T47D (cell line): ENCODE data around the gene RAP1GAP.

Experiments used
- DNase-seq, 2 experiments: peaks; one replicate each; pipeline versions ENCODE4 v3.0.0 to v3.0.0-alpha.2; 2011 to 2012; ENCODE audit warnings: low read depth in 1 of 2, low spot score in 1 of 2
- JUND ChIP-seq: IDR thresholded peaks from 2 replicates; pipeline ENCODE4 v1.6.1; 2012; ENCODE audit warnings: low read depth
- in situ Hi-C: cut with HindIII; loops from 2 replicates; pipeline ENCODE4 v1.10.0; 2016; ENCODE audit warnings: low sequenced_read_pairs, low pct_unique_long_range_greater_than_20kb

RAP1GAP gene

DNA sequence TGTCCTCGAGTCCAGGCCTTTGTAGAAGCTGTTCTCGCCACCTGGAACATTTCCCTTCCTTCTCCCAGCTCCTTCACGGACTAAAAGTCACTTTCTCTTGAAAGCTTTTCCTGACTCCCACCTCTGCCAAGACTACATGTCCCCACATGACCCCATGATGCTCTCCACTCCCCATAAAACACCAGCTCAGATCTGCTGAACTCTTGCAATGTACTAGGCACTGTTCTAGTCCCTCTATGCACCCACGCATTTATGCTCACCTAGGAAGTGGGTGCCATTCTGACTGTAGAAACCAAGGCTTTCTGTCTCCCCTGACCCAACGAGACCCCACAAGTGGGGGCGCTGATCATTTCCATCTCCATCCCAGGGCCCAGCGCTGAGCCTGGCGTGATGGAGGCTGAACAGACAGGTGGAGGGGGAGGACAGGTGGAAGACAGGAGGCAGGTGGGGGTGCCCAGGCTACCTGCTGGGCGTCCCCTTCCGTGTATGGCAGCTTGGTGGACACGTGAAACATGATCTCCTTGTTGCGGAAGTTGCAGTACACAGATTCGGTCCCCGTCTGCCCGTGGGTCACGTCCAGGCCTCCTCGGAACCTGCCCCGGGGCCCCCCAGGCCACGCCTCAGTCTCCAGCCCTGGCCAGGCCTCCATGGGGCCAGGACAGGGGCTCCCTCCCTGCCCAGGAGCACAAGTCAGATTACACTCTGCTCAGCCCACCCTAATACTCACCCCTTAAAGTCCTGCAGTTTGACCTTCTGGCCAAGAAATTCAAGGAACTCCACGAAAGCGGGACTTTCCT, 58.0 kb downstream of the RAP1GAP start:
- TF ChIP-seq JUND = no peak

DNA sequence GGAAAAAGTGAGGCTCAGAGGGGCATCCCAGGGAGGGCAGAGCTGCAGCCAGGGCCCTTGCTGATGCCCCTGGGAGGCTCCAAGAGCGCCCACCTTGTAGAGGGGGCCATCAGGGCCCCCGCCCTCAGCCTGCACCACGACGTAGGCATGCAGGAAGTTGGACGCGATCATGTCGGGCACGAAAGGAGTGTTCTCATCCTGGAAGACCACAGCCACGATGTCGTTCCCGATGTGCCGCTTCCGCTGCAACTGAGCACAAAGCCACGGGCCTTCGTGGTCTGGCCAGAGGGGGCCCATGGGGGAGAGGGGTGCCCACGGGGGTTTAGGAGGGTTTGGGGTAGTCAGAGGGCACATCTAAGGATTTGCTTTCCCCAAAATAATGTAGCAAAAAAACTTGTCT, 59.1 kb downstream of the RAP1GAP start:
- no peak for DNase-seq
- in situ Hi-C loops = no loop called here
- TF ChIP-seq JUND = no peak

More for the DNA sequence above, 58.0 kb downstream of the RAP1GAP start:
- no peak for DNase-seq
- in situ Hi-C loops = no loop called here

DNA sequence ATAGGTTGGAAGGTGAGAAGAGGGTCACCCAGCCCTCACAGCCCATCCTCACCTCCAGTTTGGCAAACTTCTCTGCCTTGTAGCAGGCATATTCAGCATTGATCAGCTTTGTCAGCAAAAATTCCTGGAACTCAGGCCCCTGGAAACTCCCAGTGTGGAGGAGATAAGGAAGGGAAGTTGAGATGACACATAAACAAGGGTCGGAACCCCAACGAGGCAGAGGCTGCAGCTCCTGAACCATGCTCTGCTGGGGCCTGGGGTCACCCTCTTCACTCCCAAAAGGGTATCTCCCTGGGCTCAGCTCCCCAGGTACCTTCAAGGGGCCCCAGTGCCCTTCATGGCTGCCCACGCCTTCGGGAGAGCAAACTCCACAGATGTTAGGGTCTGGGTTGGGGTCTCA, 60.4 kb downstream of the RAP1GAP start:
- TF ChIP-seq JUND = no peak
- DNase-seq = no peak
- in situ Hi-C loops = no loop called here

DNA sequence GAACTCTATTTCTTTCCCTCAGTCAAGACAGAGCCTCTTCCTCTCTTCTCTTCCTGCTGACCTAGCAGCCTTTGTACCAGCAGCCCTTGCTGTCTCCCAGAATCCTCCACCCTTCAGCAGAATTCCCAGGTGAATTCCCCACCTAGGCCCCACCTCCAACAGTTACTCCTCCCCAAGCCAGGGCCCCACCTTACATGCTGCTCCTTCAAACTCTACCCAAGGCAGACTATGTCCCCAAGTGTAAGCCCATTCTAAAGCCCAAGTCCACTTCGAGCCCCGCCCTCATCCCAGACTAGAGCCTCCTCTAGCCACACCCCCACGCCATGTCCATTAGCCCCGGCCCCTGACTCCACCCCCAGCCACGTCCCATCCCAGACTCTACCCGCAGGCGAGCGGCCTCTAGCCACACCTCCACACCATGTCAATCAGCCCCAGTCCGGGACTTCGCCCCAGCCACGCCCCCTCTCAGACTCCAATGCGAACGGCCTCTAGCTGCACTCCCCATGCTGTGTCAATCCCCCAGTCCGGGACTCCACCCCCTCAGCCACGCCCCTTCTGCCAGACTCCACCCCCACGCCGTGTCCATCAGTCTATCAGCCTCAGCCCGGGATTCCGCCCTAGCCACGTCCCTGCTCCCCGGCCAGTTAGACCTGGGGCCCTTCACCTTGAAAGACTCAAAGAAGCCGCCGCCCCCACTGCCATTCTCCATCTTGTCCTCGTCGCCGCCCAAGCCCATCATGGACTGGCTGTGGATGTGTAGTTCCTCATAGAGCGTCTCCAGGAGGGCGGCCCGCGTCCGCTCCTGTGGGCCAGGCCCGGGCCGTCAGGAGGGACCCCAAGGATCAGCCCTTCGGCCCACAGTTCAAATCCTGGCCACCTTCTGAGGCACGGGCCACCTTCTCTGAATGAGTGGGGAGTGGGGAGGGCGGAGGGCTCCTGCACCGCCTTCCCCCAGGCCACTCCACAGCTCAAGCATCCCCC, 61.3 kb downstream of the RAP1GAP start:
- DNase-seq = peak; percentile 97 to 98
- no peak for TF ChIP-seq JUND
- in situ Hi-C loops = no loop called here

DNA sequence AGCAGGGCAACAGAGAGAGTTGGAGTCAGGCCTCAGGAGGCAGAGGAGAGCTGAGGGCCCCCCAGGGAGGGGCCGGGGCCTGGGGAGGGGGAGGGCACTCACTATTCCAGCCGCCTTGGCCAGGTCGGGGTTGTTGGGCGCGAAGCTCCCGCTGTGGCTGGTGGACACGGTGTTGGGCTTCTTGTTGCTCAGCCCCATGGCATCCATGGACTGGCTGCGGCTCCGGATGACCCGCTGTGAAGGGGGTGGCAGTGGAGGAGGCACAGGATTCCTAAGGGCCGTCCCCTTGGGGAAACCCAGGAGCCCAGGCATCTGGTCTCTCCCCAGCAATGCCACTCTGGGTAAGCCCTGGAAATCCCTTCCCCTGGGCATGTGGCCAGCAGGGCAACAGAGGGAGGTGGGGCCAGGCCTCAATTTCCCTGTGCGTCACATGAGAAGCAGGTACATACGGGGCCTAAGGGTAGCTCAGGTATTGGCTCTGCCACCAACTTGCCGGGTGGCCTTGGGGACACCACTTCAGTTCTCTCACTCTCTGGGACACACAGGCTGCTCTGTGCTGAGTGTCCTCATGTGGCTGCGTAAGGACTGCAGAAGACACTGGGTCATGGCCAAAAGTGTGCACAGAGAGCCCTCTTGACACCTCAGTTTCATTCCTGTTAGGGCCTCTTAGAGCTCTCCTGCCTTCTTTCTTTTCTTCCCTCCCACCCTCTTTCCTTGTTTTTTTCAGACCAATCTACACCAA, 63.0 kb downstream of the RAP1GAP start:
- DNase-seq = no peak
- no peak for TF ChIP-seq JUND
- in situ Hi-C loops = no loop called here

DNA sequence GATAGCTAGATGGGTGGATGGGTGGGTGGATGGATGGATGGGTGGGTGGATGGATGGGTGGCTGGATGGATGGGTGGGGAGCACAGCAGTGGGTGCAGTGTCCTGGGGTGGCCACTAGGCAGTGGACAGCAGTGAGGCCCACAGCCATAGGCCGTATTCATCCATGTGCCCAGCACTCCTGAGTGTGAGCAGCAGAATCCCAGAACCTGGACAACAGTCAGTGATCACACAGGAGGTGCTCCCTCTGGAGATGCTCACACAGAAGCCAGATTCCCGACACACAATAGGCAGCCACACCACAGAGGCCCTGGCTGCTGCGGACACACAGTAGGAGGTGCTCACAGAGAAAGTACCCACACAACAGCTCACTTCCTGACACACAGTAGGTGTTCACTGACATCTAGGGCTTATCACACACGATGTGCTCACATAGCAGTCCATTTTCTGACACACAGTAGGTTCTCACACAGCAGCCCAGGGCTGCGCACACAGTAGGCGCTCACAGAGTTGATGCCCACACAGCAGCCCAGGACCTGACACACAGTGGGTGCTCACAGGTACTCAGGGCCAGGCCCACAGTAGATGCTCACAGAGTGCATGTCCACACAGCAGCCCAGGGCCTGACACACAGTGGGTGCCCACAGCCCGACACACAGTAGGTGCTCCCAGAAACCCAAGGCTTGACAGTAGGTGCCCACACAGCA, 64.0 kb downstream of the RAP1GAP start:
- no peak for TF ChIP-seq JUND
- in situ Hi-C loops = no loop called here
- no peak for DNase-seq

DNA sequence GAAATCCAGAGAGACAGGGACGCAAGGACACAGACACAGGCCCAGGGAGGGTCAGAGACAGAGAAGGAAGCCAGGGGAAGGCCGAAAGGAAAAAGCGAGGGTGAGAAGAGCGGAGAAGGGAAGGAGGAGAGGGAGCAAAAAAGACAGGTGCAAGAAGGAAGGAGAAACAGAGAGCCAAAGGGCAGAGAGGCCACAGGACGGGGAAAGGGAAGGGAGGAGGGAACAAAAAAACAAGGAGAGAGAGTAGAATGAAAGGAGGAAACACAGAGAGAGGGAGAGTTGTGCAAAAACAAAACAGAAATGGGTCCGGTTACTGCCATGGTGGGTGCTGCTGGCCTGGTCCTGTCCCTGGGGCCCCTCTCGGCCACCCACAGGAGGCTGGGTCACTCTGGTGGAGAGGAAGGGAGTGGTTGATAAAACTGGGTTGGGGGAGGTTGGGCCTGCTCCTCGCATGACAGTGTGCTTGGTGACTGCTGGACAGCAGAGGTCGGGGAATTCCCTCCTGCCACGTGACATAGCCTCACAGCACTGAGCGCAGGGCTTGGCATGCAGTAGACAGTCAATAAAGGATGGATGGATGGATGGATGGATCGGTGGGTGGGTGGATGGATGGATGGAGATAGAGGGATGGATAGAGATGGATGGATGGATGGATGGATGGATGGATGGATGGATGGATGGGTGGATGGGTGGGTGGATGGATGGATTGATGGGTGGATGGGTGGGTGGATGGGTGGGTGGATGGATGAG, 64.8 kb downstream of the RAP1GAP start:
- DNase-seq = no peak
- no peak for TF ChIP-seq JUND
- in situ Hi-C loops = no loop called here

DNA sequence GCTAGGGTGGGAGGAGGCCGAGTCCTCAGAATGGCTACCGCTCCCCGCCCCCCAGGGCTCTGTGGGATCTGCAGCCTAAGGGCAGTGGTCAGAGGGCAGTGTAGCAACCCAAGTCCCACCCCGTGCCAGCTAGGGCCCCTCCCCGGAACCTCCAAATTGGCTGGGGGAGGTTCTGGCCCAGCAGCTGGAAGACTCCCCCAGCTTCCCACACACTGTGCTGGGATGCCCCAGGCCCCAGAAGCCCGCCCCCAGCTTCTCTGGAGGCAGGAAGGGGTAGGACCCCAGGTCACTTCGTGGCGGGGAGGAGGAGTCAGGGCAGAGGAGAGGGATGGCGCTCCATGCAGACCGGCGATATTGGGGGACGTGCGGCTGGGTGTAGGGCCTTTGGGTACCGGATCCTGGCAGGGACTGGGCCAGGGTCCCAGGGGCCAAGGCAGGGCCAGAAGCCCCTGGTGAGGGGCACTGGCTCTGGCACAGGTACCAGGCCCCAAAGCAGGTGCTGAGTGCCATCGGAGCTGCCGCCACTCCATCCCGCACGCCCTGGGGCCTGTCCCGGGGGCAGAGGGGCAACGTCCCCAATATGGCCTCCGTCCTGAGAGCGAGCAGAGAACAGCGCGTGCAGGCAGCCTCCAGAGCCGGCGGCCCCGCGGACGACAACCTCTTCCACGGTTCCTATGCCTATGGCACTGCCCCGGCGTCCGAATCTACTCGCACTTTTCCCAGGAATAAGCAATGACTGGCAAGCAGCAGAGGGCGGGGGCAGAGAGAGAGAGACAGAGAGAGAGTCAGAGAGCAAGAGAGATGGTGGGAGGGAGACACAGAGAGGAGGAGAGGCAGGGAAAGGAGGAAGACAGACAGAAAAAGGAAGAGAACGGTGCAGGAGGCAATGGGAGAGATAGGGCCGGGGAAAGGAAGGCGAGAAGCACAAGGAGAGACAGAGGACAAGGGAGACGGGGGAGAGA, 65.7 kb downstream of the RAP1GAP start:
- in situ Hi-C loops = no loop called here
- no peak for TF ChIP-seq JUND
- no peak for DNase-seq

DNA sequence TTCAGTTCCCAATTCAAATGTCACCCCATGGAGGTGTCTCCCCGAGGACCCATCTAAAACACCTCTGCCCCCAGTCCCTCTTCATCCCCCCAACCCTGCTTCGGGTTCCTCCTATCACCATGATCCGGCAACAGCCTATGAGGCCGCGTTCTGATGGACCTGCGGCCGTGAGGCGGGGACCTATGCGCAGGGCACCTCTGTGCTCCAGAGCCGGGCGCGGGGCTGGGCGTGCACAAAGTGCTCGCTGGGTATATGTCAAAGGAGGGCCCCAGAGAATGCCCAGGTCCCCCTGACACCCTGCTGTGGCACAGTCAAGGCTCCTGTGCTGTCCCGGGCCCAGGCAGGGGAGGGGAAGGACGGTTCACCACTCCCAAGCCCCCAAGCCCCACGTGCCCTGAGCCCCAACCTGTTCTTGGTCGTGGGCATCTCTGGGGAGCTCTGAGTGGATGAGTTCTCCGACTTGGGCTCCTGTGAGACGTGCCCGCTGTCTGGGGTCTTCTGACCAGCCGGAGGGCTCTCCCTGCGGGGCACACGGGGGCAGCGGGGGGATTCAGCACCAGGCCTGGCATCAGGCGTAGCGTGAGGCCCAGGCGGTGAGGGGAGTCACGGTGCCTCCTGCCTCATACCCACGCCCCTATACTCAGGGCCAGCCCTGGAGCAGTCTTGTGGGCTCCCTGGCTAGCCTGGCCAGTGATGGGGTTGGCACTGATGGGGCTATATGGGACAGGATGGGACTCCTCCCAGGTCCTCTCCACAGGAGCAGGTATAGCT, 67.7 kb downstream of the RAP1GAP start:
- TF ChIP-seq JUND = no peak
- DNase-seq = no peak
- in situ Hi-C loops = no loop called here

DNA sequence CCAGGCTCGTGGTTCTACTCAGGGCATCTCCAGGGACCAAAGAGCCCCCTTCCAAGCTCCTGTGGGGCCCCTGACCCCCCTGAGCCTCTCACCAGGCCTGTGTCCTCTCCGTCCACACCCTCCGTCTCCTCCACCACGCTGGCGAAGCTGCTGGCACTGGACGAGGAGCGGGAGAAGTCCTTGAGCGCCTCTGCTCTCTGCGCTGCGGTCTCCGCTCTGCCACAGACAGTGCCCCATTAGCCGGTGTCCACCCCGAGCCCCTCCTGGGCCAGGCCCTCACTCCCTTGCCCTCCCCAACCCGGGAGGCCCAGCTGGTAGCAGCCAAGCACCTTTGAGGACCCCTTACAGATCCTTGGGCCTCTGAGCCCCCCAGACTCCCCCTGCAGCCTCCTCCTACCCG, 69.8 kb downstream of the RAP1GAP start:
- in situ Hi-C loops = no loop called here
- TF ChIP-seq JUND = no peak
- DNase-seq = no peak
